HepG2 (cell line): ENCODE data around the gene KDM3A. TPM values are rescaled to one million over a fixed set of nuclear protein-coding genes. Genes with fewer than 3 reads are reported as not detected.

Experiments
- AFF4 ChIP-seq: sonication (generic); formaldehyde crosslinking; IDR thresholded peaks from 2 replicates; pipeline ENCODE4 v1.4.0; 2020; ENCODE audit warnings: missing genetic modification reagents
- CTCF ChIP-seq: sonication (generic); formaldehyde crosslinking; IDR thresholded peaks from 2 replicates; pipeline ENCODE4 v1.5.0; 2020; ENCODE audit warnings: mild to moderate bottlenecking, missing genetic modification reagents, moderate library complexity
- HOXD1 ChIP-seq: sonication (generic); formaldehyde crosslinking; IDR thresholded peaks from 2 replicates; pipeline ENCODE4 v1.5.0; 2020; ENCODE audit warnings: missing genetic modification reagents
- TCF7L2 ChIP-seq: IDR thresholded peaks from 2 replicates; pipeline ENCODE4 v1.6.1; 2011; ENCODE audit warnings: mild to moderate bottlenecking, low read depth, low read length, moderate library complexity
- ZNF180 ChIP-seq: sonication (generic); formaldehyde crosslinking; IDR thresholded peaks from 2 replicates; pipeline ENCODE4 v1.4.0; 2020; ENCODE audit warnings: low read depth, missing genetic modification reagents, borderline replicate concordance
- ZNF510 ChIP-seq: sonication (generic); formaldehyde crosslinking; IDR thresholded peaks from 2 replicates; pipeline ENCODE4 v1.4.0; 2020; ENCODE audit warnings: low read depth, mild to moderate bottlenecking, missing genetic modification reagents
- ZNF549 ChIP-seq: sonication (generic); formaldehyde crosslinking; IDR thresholded peaks from 2 replicates; pipeline ENCODE4 v1.5.0; 2020; ENCODE audit warnings: missing genetic modification reagents
- polyA plus RNA-seq, 8 experiments: library from polyadenylated mRNA; depleted of rRNA in 3 of 8; stranded (reverse) in 7 of 8; unstranded in 1 of 8; fragments of >200 nt; fragmentation: Illumina TruSeq in 4 of 8; extraction: Trizol in 4 of 8; gene quantifications; 2 replicates each; pipeline versions ENCODE4 v1.2.1 to v1.2.3, GENCODE V29; 2011 to 2016; ENCODE audit warnings: low read depth in 4 of 8, missing spikeins in 1 of 8, mixed read lengths in 1 of 8; ENCODE audit not compliant: insufficient read depth in 1 of 8
- total RNA-seq, 5 experiments: library from RNA; depleted of rRNA; stranded (reverse); fragments of >200 nt; fragmentation: Illumina TruSeq; extraction: Trizol; gene quantifications; 2 replicates each; pipeline ENCODE4 v1.2.3, GENCODE V29; 2016; ENCODE audit warnings: low read depth in 1 of 5
- TF ChIP-seq, protein P1 (sequence below), 2 experiments: sonication (generic) in 1 of 2; formaldehyde crosslinking in 1 of 2; IDR thresholded peaks; 2 replicates each; pipeline versions ENCODE4 v1.6.1 to v1.9.0; 2014 to 2022; ENCODE audit warnings: antibody characterized with exemption in 1 of 2, borderline replicate concordance in 1 of 2, inconsistent platforms in 1 of 2, low read depth in 1 of 2, missing genetic modification reagents in 1 of 2
- TF ChIP-seq, protein P2 (sequence below): sonication (generic); formaldehyde crosslinking; IDR thresholded peaks from 2 replicates; pipeline ENCODE4 v1.9.0; 2021; ENCODE audit warnings: missing genetic modification reagents, borderline replicate concordance
- TF ChIP-seq, protein P3 (sequence below): sonication (generic); formaldehyde crosslinking; IDR thresholded peaks from 2 replicates; pipeline ENCODE4 v1.4.0; 2020; ENCODE audit warnings: missing genetic modification reagents, borderline replicate concordance

Gene KDM3A
- total and polyA plus RNA-seq, 2 of the 13 experiments (the other 11 are each of a cell fraction or from before 2014, with no cell fraction given), result 21.0 to 70.2 TPM

DNA sequence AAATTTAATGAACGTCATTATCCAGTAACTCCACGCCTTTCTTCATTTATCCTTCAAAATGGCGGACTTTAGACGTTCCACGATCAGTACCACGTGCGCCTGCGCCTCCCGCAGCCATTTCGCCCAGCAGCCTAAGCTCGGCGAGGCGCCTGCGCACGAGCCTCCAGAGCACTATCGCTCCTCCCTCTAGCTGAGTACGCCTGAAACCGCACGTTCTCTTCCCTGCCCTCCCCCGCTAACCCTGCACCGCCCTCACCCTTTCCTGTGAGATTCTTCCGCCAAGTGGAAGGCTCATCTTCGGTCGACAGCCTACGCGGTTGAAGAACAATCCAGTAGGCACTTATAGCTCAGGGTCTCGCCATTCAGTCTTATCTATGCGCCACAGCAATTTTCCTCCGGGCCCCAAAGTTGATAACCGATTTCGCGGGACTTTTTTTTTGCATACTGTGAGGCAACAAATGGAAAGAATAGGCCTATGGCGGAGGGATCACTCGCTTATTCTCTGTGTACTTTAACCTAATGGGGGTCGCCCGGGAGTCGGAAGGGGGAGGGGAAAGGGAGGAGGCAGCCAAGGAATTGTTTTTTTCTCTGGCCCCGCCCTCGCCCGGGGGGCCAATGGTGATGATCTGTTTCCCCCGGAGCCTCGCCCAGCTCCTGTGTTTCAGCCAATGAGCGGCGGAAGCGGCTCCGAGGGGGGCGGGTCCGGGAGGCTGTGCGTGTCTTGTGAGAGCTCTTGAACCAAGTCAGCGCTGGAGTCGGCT lies at the start of gene KDM3A (continued):
- TF ChIP-seq CTCF (CRISPR knock-in tag), result no peak
- no peak; the same call in 1 of the 2 replicates for TF ChIP-seq AFF4 (CRISPR knock-in tag)
- TF ChIP-seq ZNF180 (CRISPR knock-in tag), result peak; percentile 41; the same call in 1 of the 2 replicates
- TF ChIP-seq, protein P1, sequence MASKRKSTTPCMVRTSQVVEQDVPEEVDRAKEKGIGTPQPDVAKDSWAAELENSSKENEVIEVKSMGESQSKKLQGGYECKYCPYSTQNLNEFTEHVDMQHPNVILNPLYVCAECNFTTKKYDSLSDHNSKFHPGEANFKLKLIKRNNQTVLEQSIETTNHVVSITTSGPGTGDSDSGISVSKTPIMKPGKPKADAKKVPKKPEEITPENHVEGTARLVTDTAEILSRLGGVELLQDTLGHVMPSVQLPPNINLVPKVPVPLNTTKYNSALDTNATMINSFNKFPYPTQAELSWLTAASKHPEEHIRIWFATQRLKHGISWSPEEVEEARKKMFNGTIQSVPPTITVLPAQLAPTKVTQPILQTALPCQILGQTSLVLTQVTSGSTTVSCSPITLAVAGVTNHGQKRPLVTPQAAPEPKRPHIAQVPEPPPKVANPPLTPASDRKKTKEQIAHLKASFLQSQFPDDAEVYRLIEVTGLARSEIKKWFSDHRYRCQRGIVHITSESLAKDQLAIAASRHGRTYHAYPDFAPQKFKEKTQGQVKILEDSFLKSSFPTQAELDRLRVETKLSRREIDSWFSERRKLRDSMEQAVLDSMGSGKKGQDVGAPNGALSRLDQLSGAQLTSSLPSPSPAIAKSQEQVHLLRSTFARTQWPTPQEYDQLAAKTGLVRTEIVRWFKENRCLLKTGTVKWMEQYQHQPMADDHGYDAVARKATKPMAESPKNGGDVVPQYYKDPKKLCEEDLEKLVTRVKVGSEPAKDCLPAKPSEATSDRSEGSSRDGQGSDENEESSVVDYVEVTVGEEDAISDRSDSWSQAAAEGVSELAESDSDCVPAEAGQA (IDR thresholded peaks at IDR 0.05; ENCODE audit: low read depth), result peak; percentile 94
- TF ChIP-seq, protein P1 (CRISPR knock-in tag; IDR thresholded peaks at IDR 0.05; ENCODE audit: borderline replicate concordance), result peak; percentile 96
- peak; percentile 94 for TF ChIP-seq HOXD1 (CRISPR knock-in tag)
- TF ChIP-seq ZNF549 (CRISPR knock-in tag), result peak; percentile 85
- TF ChIP-seq TCF7L2, result no peak
- TF ChIP-seq, protein P2, sequence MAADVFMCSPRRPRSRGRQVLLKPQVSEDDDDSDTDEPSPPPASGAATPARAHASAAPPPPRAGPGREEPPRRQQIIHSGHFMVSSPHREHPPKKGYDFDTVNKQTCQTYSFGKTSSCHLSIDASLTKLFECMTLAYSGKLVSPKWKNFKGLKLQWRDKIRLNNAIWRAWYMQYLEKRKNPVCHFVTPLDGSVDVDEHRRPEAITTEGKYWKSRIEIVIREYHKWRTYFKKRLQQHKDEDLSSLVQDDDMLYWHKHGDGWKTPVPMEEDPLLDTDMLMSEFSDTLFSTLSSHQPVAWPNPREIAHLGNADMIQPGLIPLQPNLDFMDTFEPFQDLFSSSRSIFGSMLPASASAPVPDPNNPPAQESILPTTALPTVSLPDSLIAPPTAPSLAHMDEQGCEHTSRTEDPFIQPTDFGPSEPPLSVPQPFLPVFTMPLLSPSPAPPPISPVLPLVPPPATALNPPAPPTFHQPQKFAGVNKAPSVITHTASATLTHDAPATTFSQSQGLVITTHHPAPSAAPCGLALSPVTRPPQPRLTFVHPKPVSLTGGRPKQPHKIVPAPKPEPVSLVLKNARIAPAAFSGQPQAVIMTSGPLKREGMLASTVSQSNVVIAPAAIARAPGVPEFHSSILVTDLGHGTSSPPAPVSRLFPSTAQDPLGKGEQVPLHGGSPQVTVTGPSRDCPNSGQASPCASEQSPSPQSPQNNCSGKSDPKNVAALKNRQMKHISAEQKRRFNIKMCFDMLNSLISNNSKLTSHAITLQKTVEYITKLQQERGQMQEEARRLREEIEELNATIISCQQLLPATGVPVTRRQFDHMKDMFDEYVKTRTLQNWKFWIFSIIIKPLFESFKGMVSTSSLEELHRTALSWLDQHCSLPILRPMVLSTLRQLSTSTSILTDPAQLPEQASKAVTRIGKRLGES (CRISPR knock-in tag), result peak; percentile 97
- TF ChIP-seq, protein P3, sequence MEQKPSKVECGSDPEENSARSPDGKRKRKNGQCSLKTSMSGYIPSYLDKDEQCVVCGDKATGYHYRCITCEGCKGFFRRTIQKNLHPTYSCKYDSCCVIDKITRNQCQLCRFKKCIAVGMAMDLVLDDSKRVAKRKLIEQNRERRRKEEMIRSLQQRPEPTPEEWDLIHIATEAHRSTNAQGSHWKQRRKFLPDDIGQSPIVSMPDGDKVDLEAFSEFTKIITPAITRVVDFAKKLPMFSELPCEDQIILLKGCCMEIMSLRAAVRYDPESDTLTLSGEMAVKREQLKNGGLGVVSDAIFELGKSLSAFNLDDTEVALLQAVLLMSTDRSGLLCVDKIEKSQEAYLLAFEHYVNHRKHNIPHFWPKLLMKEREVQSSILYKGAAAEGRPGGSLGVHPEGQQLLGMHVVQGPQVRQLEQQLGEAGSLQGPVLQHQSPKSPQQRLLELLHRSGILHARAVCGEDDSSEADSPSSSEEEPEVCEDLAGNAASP (CRISPR knock-in tag), result peak; percentile 82
- TF ChIP-seq ZNF510 (CRISPR knock-in tag), result peak; percentile 99
